ENCODE data around the gene SNW1.

- TF ChIP-seq, protein P1, sequence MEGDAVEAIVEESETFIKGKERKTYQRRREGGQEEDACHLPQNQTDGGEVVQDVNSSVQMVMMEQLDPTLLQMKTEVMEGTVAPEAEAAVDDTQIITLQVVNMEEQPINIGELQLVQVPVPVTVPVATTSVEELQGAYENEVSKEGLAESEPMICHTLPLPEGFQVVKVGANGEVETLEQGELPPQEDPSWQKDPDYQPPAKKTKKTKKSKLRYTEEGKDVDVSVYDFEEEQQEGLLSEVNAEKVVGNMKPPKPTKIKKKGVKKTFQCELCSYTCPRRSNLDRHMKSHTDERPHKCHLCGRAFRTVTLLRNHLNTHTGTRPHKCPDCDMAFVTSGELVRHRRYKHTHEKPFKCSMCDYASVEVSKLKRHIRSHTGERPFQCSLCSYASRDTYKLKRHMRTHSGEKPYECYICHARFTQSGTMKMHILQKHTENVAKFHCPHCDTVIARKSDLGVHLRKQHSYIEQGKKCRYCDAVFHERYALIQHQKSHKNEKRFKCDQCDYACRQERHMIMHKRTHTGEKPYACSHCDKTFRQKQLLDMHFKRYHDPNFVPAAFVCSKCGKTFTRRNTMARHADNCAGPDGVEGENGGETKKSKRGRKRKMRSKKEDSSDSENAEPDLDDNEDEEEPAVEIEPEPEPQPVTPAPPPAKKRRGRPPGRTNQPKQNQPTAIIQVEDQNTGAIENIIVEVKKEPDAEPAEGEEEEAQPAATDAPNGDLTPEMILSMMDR (IDR thresholded peaks at IDR 0.05), result no peak
- TF ChIP-seq POLR2A (IDR thresholded peaks at IDR 0.05), result no peak
These were observed 47.3 kb upstream of the SNW1 start for GRCh38 chr14:77808250-77808649.
